GM12878 (cell line): ENCODE results near the gene ALG8. TPM values are rescaled to one million over a fixed set of nuclear protein-coding genes. Genes with fewer than 3 reads are reported as not detected.

Source experiments
- ATAC-seq: fragments of 200-7000 bp; cut with Tn5 transposase; 3 replicates; pipeline ENCODE4 v1.9.1; 2020; ENCODE audit warnings: mild to moderate bottlenecking, moderate library complexity
- BruUV-seq: library from RNA; stranded (reverse); fragments of 400-500 nt; replicated peaks from 2 replicates; lab custom pipeline; 2021; lab: Mats Ljungman, UMichigan
- CTCF ChIA-PET: fragments of 300-600 bp; sonication (Branson Sonifier 250); formaldehyde crosslinking; extraction: SDS; loops from one replicate; lab custom pipeline; 2021; ENCODE audit warnings: inconsistent platforms; lab: Yijun Ruan, JAX
- POLR2A ChIA-PET: fragments of 350-600 bp; formaldehyde crosslinking; extraction: SDS; loops from one replicate; lab custom pipeline; 2021; ENCODE audit warnings: inconsistent platforms; lab: Charles Lee
- RAD21 ChIA-PET: fragments of 300-600 bp; sonication (Branson Sonifier 250); formaldehyde crosslinking; loops from one replicate; lab custom pipeline; 2023; ENCODE audit warnings: antibody characterized with exemption; ENCODE audit not compliant: unreplicated experiment; lab: Charles Lee
- SMC1A ChIA-PET: fragments of 300-600 bp; sonication (Branson Sonifier 250); formaldehyde crosslinking; loops from one replicate; lab custom pipeline; 2023; ENCODE audit not compliant: unreplicated experiment, uncharacterized antibody; lab: Charles Lee
- DNase-seq: peaks from one replicate; pipeline ENCODE4 v3.0.0-alpha.2; 2011; ENCODE audit warnings: low read depth, low spot score
- FAIRE-seq: peaks from 3 replicates; lab custom pipeline; 2011; peaks lifted over from hg19 to GRCh38; lab: Jason Lieb, UNC
- H2AFZ ChIP-seq: 2 replicates; pipeline ENCODE4 v1.6.0; 2011; ENCODE audit warnings: low read depth, low read length, control low read depth; ENCODE audit not compliant: control insufficient read depth
- H3K27ac ChIP-seq: 2 replicates; pipeline ENCODE4 v1.5.1; 2011; ENCODE audit warnings: control low read depth; ENCODE audit not compliant: control insufficient read depth, insufficient read depth
- H3K27me3 ChIP-seq, 2 experiments: replicated peaks in 1 of 2; 2 replicates each; pipeline versions ENCODE4 v1.6.0 to v1.6.1; 2011; ENCODE audit warnings: low read length in 1 of 2; ENCODE audit not compliant: control insufficient read depth in 2 of 2, insufficient read depth in 2 of 2
- H3K36me3 ChIP-seq, 2 experiments: 2 replicates each; pipeline ENCODE4 v1.5.1; 2011; ENCODE audit warnings: low read length in 1 of 2; ENCODE audit not compliant: control insufficient read depth in 2 of 2, insufficient read depth in 2 of 2
- H3K4me1 ChIP-seq: 2 replicates; pipeline ENCODE4 v1.6.1; 2011; ENCODE audit warnings: mild to moderate bottlenecking, low read length, moderate library complexity, mixed read lengths; ENCODE audit not compliant: control insufficient read depth, insufficient read depth
- H3K4me2 ChIP-seq: 2 replicates; pipeline ENCODE4 v1.6.0; 2011; ENCODE audit warnings: control low read depth; ENCODE audit not compliant: control insufficient read depth, insufficient read depth
- H3K4me3 ChIP-seq: fragments of 200-600 bp; sonication (generic); 2 replicates; pipeline ENCODE4 v1.5.1; 2016
- H3K79me2 ChIP-seq: 2 replicates; pipeline ENCODE4 v1.6.0; 2011; ENCODE audit warnings: low read length; ENCODE audit not compliant: control insufficient read depth, insufficient read depth
- H3K9ac ChIP-seq: 2 replicates; pipeline ENCODE4 v1.8.0; 2011; ENCODE audit warnings: low read length, control low read depth, mixed read lengths; ENCODE audit not compliant: control insufficient read depth, insufficient read depth
- H3K9me3 ChIP-seq: replicated peaks from 3 replicates; pipeline ENCODE4 v1.5.1; 2011; ENCODE audit warnings: mild to moderate bottlenecking, low read length; ENCODE audit not compliant: control insufficient read depth, insufficient read depth
- H4K20me1 ChIP-seq: 2 replicates; pipeline ENCODE4 v1.6.0; 2011; ENCODE audit not compliant: control insufficient read depth, insufficient read depth
- BCL11A ChIP-seq: IDR thresholded peaks from 2 replicates; pipeline ENCODE4 v1.6.1; 2011; ENCODE audit warnings: low read depth, low read length
- BHLHE40 ChIP-seq, 2 experiments: fragments of 450-650 bp in 1 of 2; IDR thresholded peaks; 2 replicates each; pipeline ENCODE4 v1.6.1; 2011 to 2017; ENCODE audit warnings: low read depth in 2 of 2, borderline replicate concordance in 1 of 2, improper control_type of control experiment in 1 of 2, low read length in 1 of 2, mild to moderate bottlenecking in 1 of 2
- EZH2 ChIP-seq: IDR thresholded peaks from 2 replicates; pipeline ENCODE4 v1.6.1; 2012; ENCODE audit warnings: low read depth, mild to moderate bottlenecking, control low read depth, inconsistent platforms, low read length, borderline replicate concordance; ENCODE audit not compliant: control insufficient read depth
- HSF1 ChIP-seq: fragments of 150-350 bp; IDR thresholded peaks from 2 replicates; pipeline ENCODE4 v1.6.1; 2014; ENCODE audit warnings: mild to moderate bottlenecking, low read depth, low read length
- LARP7 ChIP-seq: fragments of 450-650 bp; IDR thresholded peaks from 2 replicates; pipeline ENCODE4 v1.6.1; 2017; ENCODE audit warnings: mild to moderate bottlenecking
- MXI1 ChIP-seq: fragments of 150-350 bp; IDR thresholded peaks from 2 replicates; pipeline ENCODE4 v1.6.1; 2011; ENCODE audit warnings: low read depth, mild to moderate bottlenecking, inconsistent platforms, low read length, improper control_type of control experiment
- PAX5 ChIP-seq: IDR thresholded peaks from 2 replicates; pipeline ENCODE4 v1.6.1; 2011; ENCODE audit warnings: low read depth, low read length, borderline replicate concordance
- POLR2AphosphoS5 ChIP-seq: IDR thresholded peaks from 2 replicates; pipeline ENCODE4 v1.6.1; 2011; ENCODE audit warnings: mild to moderate bottlenecking, low read length, inconsistent platforms
- RAD21 ChIP-seq: IDR thresholded peaks from 2 replicates; pipeline ENCODE4 v1.6.1; 2011; ENCODE audit warnings: mild to moderate bottlenecking, low read depth, low read length, moderate library complexity; ENCODE audit not compliant: insufficient read depth
- SMARCA5 ChIP-seq: fragments of 450-650 bp; IDR thresholded peaks from 2 replicates; pipeline ENCODE4 v1.6.1; 2017; ENCODE audit warnings: mild to moderate bottlenecking
- SMC3 ChIP-seq: IDR thresholded peaks from 2 replicates; pipeline ENCODE4 v1.6.1; 2011; ENCODE audit warnings: low read length, improper control_type of control experiment, borderline replicate concordance
- SUPT20H ChIP-seq: IDR thresholded peaks from 2 replicates; pipeline ENCODE4 v1.6.1; 2011; ENCODE audit warnings: low read depth, mild to moderate bottlenecking, low read length, moderate library complexity, borderline replicate concordance; ENCODE audit not compliant: control insufficient read depth
- ZNF217 ChIP-seq: fragments of 450-650 bp; IDR thresholded peaks from 2 replicates; pipeline ENCODE4 v1.6.1; 2017; ENCODE audit warnings: antibody characterized with exemption, mild to moderate bottlenecking
- ZNF384 ChIP-seq: IDR thresholded peaks from 2 replicates; pipeline ENCODE4 v1.6.1; 2012; ENCODE audit warnings: low read depth, mild to moderate bottlenecking, low read length, improper control_type of control experiment, borderline replicate concordance
- WGBS: methylation state at CpG from one replicate; pipeline ENCODE4 v1.1.6; 2016; ENCODE audit warnings: low lambda C conversion rate; ENCODE audit not compliant: insufficient replicate concordance, insufficient coverage; ENCODE audit errors: missing lambda C conversion rate; 5-methylcytosine and 5-hydroxymethylcytosine counted together
- in situ Hi-C: fragments of 300-500 bp; cut with MboI; formaldehyde crosslinking; loops from 9 replicates; pipeline ENCODE4 v1.14.3; 2018; ENCODE audit warnings: mixed read lengths
- intact Hi-C: fragments of 100-400 bp; cut with micrococcal nuclease; formaldehyde crosslinking; loops from one replicate; pipeline ENCODE4 v1.14.2; 2022; ENCODE audit not compliant: unreplicated experiment
- polyA plus RNA-seq, 11 experiments: library from polyadenylated mRNA; depleted of rRNA in 4 of 11; unstranded in 6 of 11; stranded (reverse) in 5 of 11; fragments of >200 nt; fragmentation: Nextera tagmentation in 4 of 11; fragmentation: Illumina TruSeq in 1 of 11; extraction: Ambion mirVana in 4 of 11; extraction: Trizol in 1 of 11; gene quantifications; 1 replicate in 1 of 11; 2 replicates in 10 of 11; pipeline versions ENCODE4 v1.2.1 to v1.2.3, GENCODE V29; 2011 to 2016; ENCODE audit warnings: inconsistent platforms in 2 of 11, missing spikeins in 2 of 11, low read depth in 1 of 11
- total RNA-seq, 4 experiments: library from RNA; depleted of rRNA in 3 of 4; stranded (reverse); fragments of >200 nt in 3 of 4; fragmentation: Illumina TruSeq in 1 of 4; extraction: Trizol in 1 of 4; gene quantifications; 2 replicates each; pipeline versions ENCODE4 v1.2.1 to v1.2.3, GENCODE V29; 2013 to 2021

Gene ALG8
- total and polyA plus RNA-seq, 10 of the 15 experiments (the other 5 are each of a cell fraction or from before 2014, with no cell fraction given) = 45.7 to 105 (median 68.4) TPM

GRCh38 chr11:78061921-78062311 is 77.5 kb downstream of the ALG8 start:
- no peaks in the 10 kb centered on the region for H3K79me2 ChIP-seq
- H3K27ac ChIP-seq = no peak overlapping the region
- H3K36me3 ChIP-seq = no peaks in the 10 kb centered on the region
- H3K4me3 ChIP-seq = no peak overlapping the region
- no peak for ATAC-seq
- ChIA-PET CTCF (interaction anchor here (1.0 kb wide), 1 partner anchor 16 kb away, joined by 5 read pairs; no protein-coding TSS in a partner anchor), POLR2A (no interaction called here), SMC1A (no interaction called here), RAD21 (no interaction called here)
- no peak for DNase-seq
- no peak for TF ChIP-seq POLR2AphosphoS5
- TF ChIP-seq SMC3 = no peak
- no peak for TF ChIP-seq LARP7
- TF ChIP-seq BHLHE40 (IDR thresholded peaks at IDR 0.05; ENCODE audit: borderline replicate concordance in 1 of 2, low read depth in 2 of 2, low read length in 1 of 2) = no peak
- TF ChIP-seq SMARCA5 = no peak
- no peak for TF ChIP-seq ZNF384
- no peak for TF ChIP-seq HSF1
- TF ChIP-seq EZH2 = no peak
- TF ChIP-seq RAD21 = no peak
- TF ChIP-seq SUPT20H = no peak
- TF ChIP-seq BCL11A = no peak
- no peak for TF ChIP-seq MXI1
- TF ChIP-seq ZNF217 = no peak
- TF ChIP-seq PAX5 = no peak
- no peak overlapping the region for H3K4me2 ChIP-seq
- no peak overlapping the region for H2AFZ ChIP-seq
- H3K9me3 ChIP-seq = no peaks in the 10 kb centered on the region
- no peaks in the 10 kb centered on the region for H3K4me1 ChIP-seq
- intact Hi-C loops = no loop called here
- no peaks in the 10 kb centered on the region for H4K20me1 ChIP-seq
- FAIRE-seq = no peak
- no peak overlapping the region for H3K9ac ChIP-seq
- in situ Hi-C loops = no loop called here
- BruUV-seq = no TSS peak
- WGBS = 73% methylated on average over 4 of the region's 4 CpGs
- H3K27me3 ChIP-seq = no peaks in the 10 kb centered on the region
